GM21576 (cell line): ENCODE data around the gene BTBD9.

Experiments used
- ATAC-seq: cut with Tn5 transposase; IDR thresholded peaks from one replicate; pipeline ENCODE4 v1.9.1; 2021; ENCODE audit warnings: mild to moderate bottlenecking, moderate library complexity; ENCODE audit not compliant: unreplicated experiment

The BTBD9 gene

GRCh38 chr6:38639498-38640215, at the start of gene BTBD9:
BTBD9 (minus strand) TSS chr6:38639929.
- ATAC-seq: peak; percentile 73

GRCh38 chr6:38688579-38689087, 48.9 kb upstream of the BTBD9 start:
- ATAC-seq: no peak

- no peak for ATAC-seq
Observed at GRCh38 chr6:38687549-38687948, 47.8 kb upstream of the BTBD9 start.

- ATAC-seq: no peak
Observed at GRCh38 chr6:38687043-38687353, 47.3 kb upstream of the BTBD9 start.

- no peak for ATAC-seq
Observed at GRCh38 chr6:38686270-38687042, 46.7 kb upstream of the BTBD9 start.

GRCh38 chr6:38684904-38685303, 45.2 kb upstream of the BTBD9 start:
- no peak for ATAC-seq

GRCh38 chr6:38684237-38684636, 44.5 kb upstream of the BTBD9 start:
- no peak for ATAC-seq

- ATAC-seq: no peak
Observed at GRCh38 chr6:38681850-38682249, 42.1 kb upstream of the BTBD9 start.

- no peak for ATAC-seq
Observed at GRCh38 chr6:38679668-38680067, 39.9 kb upstream of the BTBD9 start.

- ATAC-seq: no peak
Observed at GRCh38 chr6:38678178-38678760, 38.5 kb upstream of the BTBD9 start.

GRCh38 chr6:38676974-38677544, 37.3 kb upstream of the BTBD9 start:
- ATAC-seq: no peak

- ATAC-seq: no peak
Observed at GRCh38 chr6:38676236-38676973, 36.7 kb upstream of the BTBD9 start.

GRCh38 chr6:38673397-38674165, 33.9 kb upstream of the BTBD9 start:
- ATAC-seq: no peak

GRCh38 chr6:38671885-38672467, 32.2 kb upstream of the BTBD9 start:
- ATAC-seq: peak; percentile 73

- no peak for ATAC-seq
Observed at GRCh38 chr6:38658418-38659167, 18.9 kb upstream of the BTBD9 start.

GRCh38 chr6:38656896-38657295, 17.2 kb upstream of the BTBD9 start:
- ATAC-seq: no peak

- no peak for ATAC-seq
Observed at GRCh38 chr6:38654263-38654662, 14.5 kb upstream of the BTBD9 start.

- ATAC-seq: no peak
Observed at GRCh38 chr6:38651121-38651784, 11.5 kb upstream of the BTBD9 start.
